Nephron (organoid): Measurements from ENCODE around the gene PPM1H.
A peak's percentile ranks its signal among the peaks of the same experiment; 100 is the strongest.

Source experiments
- H3K27ac Mint-ChIP-seq, 3 experiments: 2 replicates each; pipeline ENCODE4 v1.8.0; 2020; ENCODE audit warnings: mixed read lengths in 3 of 3, mild to moderate bottlenecking in 2 of 3, moderate library complexity in 1 of 3
- H3K27me3 Mint-ChIP-seq: 2 replicates; pipeline ENCODE4 v1.8.0; 2021; ENCODE audit warnings: low read depth, mild to moderate bottlenecking, moderate library complexity, mixed read lengths
- H3K36me3 Mint-ChIP-seq: 2 replicates; pipeline ENCODE4 v1.8.0; 2020; ENCODE audit warnings: low read depth, mixed read lengths
- H3K4me1 Mint-ChIP-seq: 2 replicates; pipeline ENCODE4 v1.8.0; 2020; ENCODE audit warnings: mixed read lengths
- H3K4me3 Mint-ChIP-seq, 3 experiments: 2 replicates each; pipeline ENCODE4 v1.8.0; 2020; ENCODE audit warnings: mild to moderate bottlenecking in 3 of 3, mixed read lengths in 3 of 3, moderate library complexity in 2 of 3
- H3K9me3 Mint-ChIP-seq: 2 replicates; pipeline ENCODE4 v1.8.0; 2020; ENCODE audit warnings: mixed read lengths
- TF ChIP-seq, protein P1 (sequence below), 3 experiments: fragments of 200-600 bp; sonication (generic); IDR thresholded peaks; one replicate each; pipeline ENCODE4 v1.5.0; 2021; ENCODE audit warnings: antibody characterized with exemption in 3 of 3; ENCODE audit not compliant: unreplicated experiment in 3 of 3

The PPM1H gene

DNA sequence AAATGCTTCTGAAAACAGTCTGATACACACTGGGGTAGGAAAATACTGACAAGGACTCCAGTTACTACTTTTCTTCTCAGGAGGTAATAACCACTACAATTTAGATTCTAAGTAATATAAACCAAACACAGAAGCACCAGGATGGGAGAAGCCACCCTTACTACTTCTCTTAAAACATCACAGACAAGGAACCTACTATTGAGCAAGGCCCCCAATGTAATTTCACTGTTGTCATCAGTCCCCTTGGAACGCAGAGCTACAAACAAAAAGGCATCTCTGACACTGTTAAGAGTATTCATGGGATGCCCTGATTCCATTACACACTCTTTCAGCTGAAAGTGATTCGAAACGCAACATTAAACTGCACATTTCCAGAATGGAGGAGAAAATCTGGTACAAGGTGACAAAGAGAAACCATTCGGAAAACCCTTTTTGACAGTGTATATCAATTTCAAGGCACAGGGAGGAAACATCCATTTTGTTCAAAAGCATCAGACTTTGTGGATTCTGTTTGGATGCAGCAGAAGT is 185.9 kb downstream of the PPM1H start:
- no peaks in the 10 kb centered on the region for H3K9me3 Mint-ChIP-seq
- peak overlapping the region in 2 of 3 experiments; percentile 7 to 68 for H3K27ac Mint-ChIP-seq
- H3K4me1 Mint-ChIP-seq, result peaks cover 27% of the 10 kb centered on the region
- TF ChIP-seq, protein P1, sequence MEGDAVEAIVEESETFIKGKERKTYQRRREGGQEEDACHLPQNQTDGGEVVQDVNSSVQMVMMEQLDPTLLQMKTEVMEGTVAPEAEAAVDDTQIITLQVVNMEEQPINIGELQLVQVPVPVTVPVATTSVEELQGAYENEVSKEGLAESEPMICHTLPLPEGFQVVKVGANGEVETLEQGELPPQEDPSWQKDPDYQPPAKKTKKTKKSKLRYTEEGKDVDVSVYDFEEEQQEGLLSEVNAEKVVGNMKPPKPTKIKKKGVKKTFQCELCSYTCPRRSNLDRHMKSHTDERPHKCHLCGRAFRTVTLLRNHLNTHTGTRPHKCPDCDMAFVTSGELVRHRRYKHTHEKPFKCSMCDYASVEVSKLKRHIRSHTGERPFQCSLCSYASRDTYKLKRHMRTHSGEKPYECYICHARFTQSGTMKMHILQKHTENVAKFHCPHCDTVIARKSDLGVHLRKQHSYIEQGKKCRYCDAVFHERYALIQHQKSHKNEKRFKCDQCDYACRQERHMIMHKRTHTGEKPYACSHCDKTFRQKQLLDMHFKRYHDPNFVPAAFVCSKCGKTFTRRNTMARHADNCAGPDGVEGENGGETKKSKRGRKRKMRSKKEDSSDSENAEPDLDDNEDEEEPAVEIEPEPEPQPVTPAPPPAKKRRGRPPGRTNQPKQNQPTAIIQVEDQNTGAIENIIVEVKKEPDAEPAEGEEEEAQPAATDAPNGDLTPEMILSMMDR (IDR thresholded peaks at IDR 0.05; ENCODE audit: unreplicated experiment in 3 of 3), result no peak
- peaks cover 4% of the 10 kb centered on the region for H3K27me3 Mint-ChIP-seq
- H3K36me3 Mint-ChIP-seq, result peaks cover 2% of the 10 kb centered on the region
- no peak overlapping the region for H3K4me3 Mint-ChIP-seq

DNA sequence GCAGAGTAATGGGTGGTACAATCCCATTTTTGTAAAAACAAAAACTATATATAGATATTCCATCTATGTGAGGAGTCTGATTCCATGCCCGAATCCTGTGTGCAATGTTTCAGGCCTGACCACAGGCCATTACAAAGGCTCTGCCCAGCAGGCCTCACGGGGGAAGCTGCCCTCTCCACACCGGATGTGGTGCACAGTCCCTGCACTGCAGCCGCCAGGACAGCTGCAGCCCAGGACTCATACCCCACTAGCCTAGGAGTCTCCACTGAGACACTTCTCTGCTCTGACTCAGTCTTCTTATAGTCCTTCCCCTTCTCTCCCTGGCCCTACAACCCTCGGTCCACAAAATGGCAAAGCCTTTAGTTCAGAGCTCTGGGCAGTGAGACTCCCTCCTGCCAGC is 190.4 kb downstream of the PPM1H start:
- H3K4me1 Mint-ChIP-seq, result peaks cover 15% of the 10 kb centered on the region
- H3K27ac Mint-ChIP-seq, result no peak overlapping the region
- no peaks in the 10 kb centered on the region for H3K36me3 Mint-ChIP-seq
- no peaks in the 10 kb centered on the region for H3K9me3 Mint-ChIP-seq
- peaks cover 4% of the 10 kb centered on the region for H3K27me3 Mint-ChIP-seq
- H3K4me3 Mint-ChIP-seq, result no peak overlapping the region
- TF ChIP-seq, protein P1 (IDR thresholded peaks at IDR 0.05; ENCODE audit: unreplicated experiment in 3 of 3), result no peak

- Mint-ChIP-seq H3K4me3 (peak overlapping the region in 1 of 3 experiments; percentile 20), H3K9me3 (no peaks in the 10 kb centered on the region), H3K36me3 (peaks cover 11% of the 10 kb centered on the region), H3K27me3 (peaks cover 3% of the 10 kb centered on the region), H3K27ac (peak overlapping the region; percentile 23 to 74 (median 65)), H3K4me1 (peaks cover 39% of the 10 kb centered on the region)
- TF ChIP-seq, protein P1 (IDR thresholded peaks at IDR 0.05; ENCODE audit: unreplicated experiment in 3 of 3), result no peak
These were observed 195.5 kb downstream of the PPM1H start for GRCh38 chr12:62739266-62740015.

DNA sequence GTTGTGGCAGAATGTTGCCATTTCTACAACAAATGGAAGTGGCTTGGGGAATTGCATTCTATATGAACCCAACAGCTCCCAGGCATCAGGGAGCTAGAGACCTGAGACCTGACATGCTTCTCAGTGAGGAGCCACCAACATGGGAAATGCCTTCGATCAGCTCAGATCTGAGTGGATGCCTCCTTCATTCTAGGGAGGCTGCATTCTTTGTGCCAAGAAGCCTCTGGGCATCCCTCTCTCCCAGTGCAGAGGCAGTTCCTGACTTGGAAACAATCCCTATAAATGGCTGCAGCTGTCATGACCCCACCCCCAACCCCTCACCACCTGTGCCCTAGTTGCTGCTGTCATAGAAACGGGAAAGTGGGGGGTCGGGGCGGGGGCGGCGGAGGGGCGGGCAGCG is 196.3 kb downstream of the PPM1H start:
- Mint-ChIP-seq H3K36me3 (peaks cover 14% of the 10 kb centered on the region), H3K27me3 (peaks cover 3% of the 10 kb centered on the region), H3K27ac (peak overlapping the region in 2 of 3 experiments; percentile 65 to 74), H3K9me3 (no peaks in the 10 kb centered on the region), H3K4me3 (no peak overlapping the region), H3K4me1 (peaks cover 39% of the 10 kb centered on the region)
- TF ChIP-seq, protein P1 (IDR thresholded peaks at IDR 0.05; ENCODE audit: unreplicated experiment in 3 of 3), result no peak

GRCh38 chr12:62738105-62738504 is 196.8 kb downstream of the PPM1H start:
- TF ChIP-seq, protein P1 (IDR thresholded peaks at IDR 0.05; ENCODE audit: unreplicated experiment in 3 of 3), result no peak
- Mint-ChIP-seq H3K27me3 (peaks cover 4% of the 10 kb centered on the region), H3K36me3 (peaks cover 14% of the 10 kb centered on the region), H3K9me3 (no peaks in the 10 kb centered on the region), H3K27ac (no peak overlapping the region), H3K4me1 (peaks cover 40% of the 10 kb centered on the region), H3K4me3 (no peak overlapping the region)

DNA sequence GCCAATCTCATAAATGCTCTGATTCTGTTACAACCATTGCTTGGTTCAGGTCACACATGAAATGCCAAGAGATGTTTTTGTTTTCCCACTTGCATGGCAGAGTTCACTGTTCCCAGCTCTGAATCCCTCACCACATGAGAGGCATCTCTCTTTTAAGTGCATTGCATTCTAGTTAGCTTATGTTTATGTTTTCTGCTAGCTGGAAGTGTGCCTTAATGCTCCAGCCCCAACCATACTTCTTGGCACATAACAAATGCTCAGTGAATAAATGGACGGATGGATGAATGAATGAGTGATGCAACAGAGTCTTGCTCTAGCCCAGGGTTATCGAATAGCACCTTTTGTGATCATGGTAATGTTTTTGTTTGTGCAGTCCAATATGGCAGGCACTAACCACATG is 197.3 kb downstream of the PPM1H start:
- no peak overlapping the region for H3K4me3 Mint-ChIP-seq
- peaks cover 45% of the 10 kb centered on the region for H3K4me1 Mint-ChIP-seq
- H3K9me3 Mint-ChIP-seq, result no peaks in the 10 kb centered on the region
- TF ChIP-seq, protein P1 (IDR thresholded peaks at IDR 0.05; ENCODE audit: unreplicated experiment in 3 of 3), result no peak
- peaks cover 14% of the 10 kb centered on the region for H3K36me3 Mint-ChIP-seq
- H3K27ac Mint-ChIP-seq, result no peak overlapping the region
- peaks cover 7% of the 10 kb centered on the region for H3K27me3 Mint-ChIP-seq
